Hematopoietic multipotent progenitor cell treated with erythropoietin and hydrocortisone succinate and interleukin-3 and kit ligand, for 15 days (in vitro differentiated cells): ENCODE measurements around the gene NF2.

Experiments used
- DNase-seq: peaks from one replicate; pipeline ENCODE4 v3.0.0-alpha.2; 2015; ENCODE audit warnings: low spot score

NF2 gene

GRCh38 chr22:29665486-29665885 is 62.1 kb downstream of the NF2 start:
- DNase-seq, result no peak

- DNase-seq, result no peak
Observed at GRCh38 chr22:29668673-29669072, 65.2 kb downstream of the NF2 start.

GRCh38 chr22:29670626-29671025 is 67.2 kb downstream of the NF2 start:
- DNase-seq, result no peak

GRCh38 chr22:29673361-29674066 is 70.1 kb downstream of the NF2 start:
- no peak for DNase-seq

- no peak for DNase-seq
Observed at GRCh38 chr22:29674121-29674520, 70.7 kb downstream of the NF2 start.

- DNase-seq, result no peak
Observed at GRCh38 chr22:29679316-29679715, 75.9 kb downstream of the NF2 start.

GRCh38 chr22:29683536-29683935 is 80.1 kb downstream of the NF2 start:
- no peak for DNase-seq

GRCh38 chr22:29684244-29684643 is 80.8 kb downstream of the NF2 start:
- DNase-seq, result no peak

GRCh38 chr22:29689206-29689879 is 85.9 kb downstream of the NF2 start:
- no peak for DNase-seq

GRCh38 chr22:29689880-29690213 is 86.4 kb downstream of the NF2 start:
- peak; percentile 69 for DNase-seq

- DNase-seq, result no peak
Observed at GRCh38 chr22:29690476-29690875, 87.0 kb downstream of the NF2 start.

GRCh38 chr22:29691636-29692326 is 88.3 kb downstream of the NF2 start:
- no peak for DNase-seq

- peak; percentile 39 for DNase-seq
Observed at GRCh38 chr22:29692327-29692640, 88.9 kb downstream of the NF2 start.

GRCh38 chr22:29693161-29693560 is 89.7 kb downstream of the NF2 start:
- no peak for DNase-seq

GRCh38 chr22:29693671-29694070 is 90.2 kb downstream of the NF2 start:
- no peak for DNase-seq

GRCh38 chr22:29695129-29695926 is 91.9 kb downstream of the NF2 start:
- DNase-seq, result no peak

GRCh38 chr22:29697853-29698598 is 94.6 kb downstream of the NF2 start:
- DNase-seq, result no peak

GRCh38 chr22:29700206-29700899 is 96.9 kb downstream of the NF2 start:
- no peak for DNase-seq

GRCh38 chr22:29700900-29701154 is 97.4 kb downstream of the NF2 start:
- no peak for DNase-seq

GRCh38 chr22:29701155-29701999 is 97.9 kb downstream of the NF2 start:
- DNase-seq, result peak; percentile 62
